Stimulated activated CD4-positive, alpha-beta T cell treated with anti-CD3 and anti-CD28 coated beads, TNF-alpha, amount 100 ng/mL, for 4 hours (primary cell): ENCODE results near the gene ASIC3.

Experiments
- DNase-seq, 3 experiments: peaks; one replicate each; pipeline ENCODE4 v3.0.0-alpha.2; 2020; ENCODE audit warnings: low read depth in 3 of 3

The ASIC3 gene

DNA sequence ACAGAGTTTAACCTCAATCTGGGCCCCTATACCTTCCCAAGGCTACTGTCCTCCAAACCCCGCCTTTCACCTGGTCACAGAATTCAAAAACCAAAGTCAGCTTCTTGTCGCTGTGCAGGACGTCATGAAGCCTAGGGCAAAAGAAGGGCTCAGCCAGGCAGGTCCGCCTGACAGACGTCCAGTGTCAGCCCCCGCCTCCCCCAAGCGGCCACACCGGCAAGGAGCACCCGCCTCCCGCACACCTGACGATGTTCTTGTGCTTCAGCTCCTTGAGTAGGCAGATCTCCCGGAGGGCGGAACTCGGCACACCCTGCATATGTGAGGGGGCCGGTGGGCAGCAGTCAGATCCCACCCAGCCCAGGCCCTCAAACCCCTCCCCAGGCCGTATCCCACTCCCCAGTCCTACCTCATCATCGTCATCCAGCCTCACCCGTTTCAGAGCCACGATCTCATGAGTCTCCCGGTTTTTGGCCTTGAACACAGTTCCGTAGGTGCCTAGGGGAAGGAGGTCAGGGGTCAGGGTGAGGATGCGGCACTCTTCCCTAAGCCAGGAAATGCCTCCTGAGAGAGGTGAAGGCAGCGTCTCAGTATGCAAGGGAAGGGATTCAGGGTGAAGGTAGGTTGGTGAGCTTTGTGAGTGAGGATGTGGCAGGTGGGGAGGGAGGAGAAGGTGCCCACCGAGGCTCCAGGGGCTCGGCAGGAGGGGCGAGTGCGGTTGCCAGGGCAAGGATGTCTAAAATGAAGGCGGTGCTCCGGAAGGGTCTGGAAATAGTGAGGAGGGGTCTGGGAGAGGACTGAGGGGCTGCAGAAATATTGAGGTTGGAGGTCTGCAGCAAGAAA is 8.6 kb downstream of the ASIC3 start:
- no peak for DNase-seq

DNA sequence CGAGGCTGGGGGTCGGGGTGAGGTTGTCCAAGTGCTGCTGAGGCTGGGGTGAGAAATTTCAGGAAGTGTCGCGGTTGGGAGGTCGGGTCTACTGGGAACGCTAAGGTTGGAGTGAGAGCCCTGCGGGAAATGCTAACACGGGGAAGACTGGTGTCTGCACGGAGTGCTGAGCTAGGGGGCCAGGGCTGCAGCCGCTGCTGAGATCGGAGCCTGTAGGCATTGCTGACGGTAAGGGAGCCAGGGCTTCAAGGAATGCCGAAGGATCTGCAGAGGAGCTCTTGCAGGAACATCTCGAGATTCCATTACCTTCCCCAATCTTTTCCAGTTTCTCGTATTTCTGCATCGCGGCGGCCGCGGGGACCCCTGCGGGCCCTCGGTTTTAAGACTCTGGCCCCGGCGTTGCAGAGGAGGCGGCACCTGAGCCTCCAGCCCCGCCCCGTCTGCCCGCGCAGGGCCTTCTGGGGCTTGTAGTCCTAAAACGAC is 9.2 kb downstream of the ASIC3 start, which contains the start of gene CDK5:
CDK5 (minus strand) TSS at position 392 of the 483 bp plus-strand sequence; CDS start at position 343, 49 bp downstream.
- DNase-seq: no peak

DNA sequence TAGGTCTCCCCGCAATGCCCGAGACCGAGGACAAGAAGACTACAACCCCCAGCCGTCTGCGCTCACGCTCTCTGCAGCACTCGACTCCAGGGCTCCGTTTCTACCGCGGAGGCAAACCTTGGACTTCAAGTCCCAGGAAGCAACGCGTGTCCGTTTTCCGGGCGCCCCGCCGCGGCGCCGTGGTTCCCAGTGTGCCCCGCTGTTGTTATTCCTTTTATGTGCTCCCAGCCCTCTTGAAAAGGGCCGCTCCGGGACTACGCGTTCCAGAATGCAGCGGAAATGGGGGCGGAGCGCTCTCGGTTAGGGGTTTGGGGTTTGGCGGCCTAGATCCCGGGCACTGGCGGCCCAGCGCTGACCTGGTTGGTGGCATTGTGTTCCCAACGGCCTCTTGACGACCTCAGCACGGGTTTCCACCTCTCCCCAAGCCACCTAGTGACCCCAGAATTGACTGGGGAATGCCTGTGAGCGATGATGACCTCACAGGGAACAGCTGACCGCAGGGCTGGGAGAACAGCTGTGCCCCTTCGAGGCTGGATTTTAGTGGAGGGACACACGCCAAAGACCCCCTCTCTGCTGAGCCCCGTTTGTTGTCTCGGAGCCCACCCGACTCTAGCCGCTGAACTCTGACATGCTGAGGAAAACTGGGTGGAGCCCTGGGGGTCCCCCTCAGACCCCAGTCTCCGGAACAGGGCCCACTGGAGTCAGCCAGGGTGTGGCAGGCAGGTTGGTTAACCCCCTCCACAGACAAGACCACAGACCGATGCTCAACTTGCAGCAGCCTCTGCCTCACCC is 9.9 kb downstream of the ASIC3 start:
- DNase-seq: peak; percentile 89 to 95 (median 95)

DNA sequence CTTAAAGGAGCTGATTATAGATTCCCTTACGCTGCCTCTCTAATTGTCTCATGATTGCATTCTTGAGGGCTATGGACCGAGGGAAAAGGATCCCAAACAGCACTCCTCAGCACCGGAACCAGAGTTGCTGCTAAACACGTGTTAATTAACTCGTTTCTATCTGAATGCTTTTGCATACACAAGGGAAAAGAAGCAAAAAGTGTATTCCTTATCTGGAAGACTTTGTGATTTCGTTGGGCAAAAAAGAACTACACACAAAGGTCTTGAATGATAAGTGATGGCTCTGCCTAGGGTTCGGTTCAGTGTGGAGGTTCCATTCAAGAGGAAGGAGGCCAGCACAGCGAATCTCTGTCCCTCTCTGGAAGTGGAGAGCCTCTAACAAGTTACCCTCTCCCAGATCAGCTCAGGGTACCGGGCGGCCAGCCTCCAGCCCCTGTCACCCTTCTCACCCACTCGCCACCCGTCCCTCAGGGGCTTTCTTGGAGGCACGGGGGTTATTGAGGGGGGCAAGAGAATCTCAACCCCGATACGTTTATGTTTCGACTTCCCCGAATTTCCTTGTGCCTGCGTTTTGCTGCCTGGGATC is 10.5 kb downstream of the ASIC3 start:
- DNase-seq: peak in 1 of 3 experiments; percentile 21

DNA sequence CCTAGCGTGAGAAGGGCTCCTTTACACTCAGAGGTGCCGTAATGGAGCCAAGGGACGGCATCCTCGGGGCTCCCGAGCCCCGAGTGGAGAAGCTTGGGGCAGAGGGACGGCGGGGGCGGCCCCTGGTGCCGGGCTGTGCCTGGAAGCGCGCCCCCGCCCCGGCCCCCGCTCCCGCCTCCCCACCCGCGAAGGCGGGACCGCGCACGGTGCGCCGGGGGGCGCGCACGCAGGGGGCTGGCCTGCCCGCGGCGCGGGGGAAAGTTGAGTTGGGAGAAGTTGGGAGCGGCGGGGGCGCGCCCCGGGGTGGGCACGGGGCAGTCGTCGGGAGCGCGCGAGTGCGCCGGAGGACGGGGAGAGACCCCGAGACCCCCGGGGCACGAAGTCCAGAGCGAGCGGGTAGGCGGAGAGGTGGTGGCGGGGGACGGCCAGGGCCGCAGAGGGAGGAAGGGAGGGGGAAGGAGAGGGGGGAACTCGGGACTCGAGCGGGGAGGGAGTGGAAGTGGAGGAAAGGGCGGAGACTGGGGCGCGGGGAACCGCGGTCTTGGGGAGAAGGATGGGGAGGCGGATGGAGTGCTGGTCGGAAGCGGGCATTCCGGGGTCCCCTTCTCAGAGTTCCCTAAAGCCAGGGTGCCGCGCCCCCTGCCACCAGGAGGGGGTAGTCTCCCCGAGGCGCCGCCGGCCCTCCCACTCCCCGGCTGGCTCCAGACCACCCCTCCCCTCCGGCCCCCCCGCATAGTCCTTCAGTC is 11.2 kb downstream of the ASIC3 start, which contains the start of gene SLC4A2:
SLC4A2 (plus strand) TSS at position 223 of the 746 bp plus-strand sequence. CDS start 2,399 bp downstream, outside the sequence.
- peak; percentile 57 to 59 (median 58) for DNase-seq

DNA sequence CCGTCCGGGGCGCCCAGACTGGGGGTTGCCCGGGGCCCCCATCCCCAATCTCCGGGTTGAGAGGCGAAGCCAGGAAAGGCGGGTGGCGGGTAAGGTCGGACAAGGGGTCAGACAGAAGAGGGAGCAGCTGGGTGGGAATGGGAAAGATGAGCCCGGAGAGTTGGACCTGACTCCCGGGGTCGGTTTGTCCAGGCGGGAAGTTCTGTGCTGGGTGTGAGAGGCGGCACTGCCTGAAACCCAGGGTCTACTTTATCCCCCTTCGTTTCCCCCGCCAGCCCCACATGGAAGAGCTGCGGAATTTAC is 11.7 kb downstream of the ASIC3 start:
- no peak for DNase-seq

DNA sequence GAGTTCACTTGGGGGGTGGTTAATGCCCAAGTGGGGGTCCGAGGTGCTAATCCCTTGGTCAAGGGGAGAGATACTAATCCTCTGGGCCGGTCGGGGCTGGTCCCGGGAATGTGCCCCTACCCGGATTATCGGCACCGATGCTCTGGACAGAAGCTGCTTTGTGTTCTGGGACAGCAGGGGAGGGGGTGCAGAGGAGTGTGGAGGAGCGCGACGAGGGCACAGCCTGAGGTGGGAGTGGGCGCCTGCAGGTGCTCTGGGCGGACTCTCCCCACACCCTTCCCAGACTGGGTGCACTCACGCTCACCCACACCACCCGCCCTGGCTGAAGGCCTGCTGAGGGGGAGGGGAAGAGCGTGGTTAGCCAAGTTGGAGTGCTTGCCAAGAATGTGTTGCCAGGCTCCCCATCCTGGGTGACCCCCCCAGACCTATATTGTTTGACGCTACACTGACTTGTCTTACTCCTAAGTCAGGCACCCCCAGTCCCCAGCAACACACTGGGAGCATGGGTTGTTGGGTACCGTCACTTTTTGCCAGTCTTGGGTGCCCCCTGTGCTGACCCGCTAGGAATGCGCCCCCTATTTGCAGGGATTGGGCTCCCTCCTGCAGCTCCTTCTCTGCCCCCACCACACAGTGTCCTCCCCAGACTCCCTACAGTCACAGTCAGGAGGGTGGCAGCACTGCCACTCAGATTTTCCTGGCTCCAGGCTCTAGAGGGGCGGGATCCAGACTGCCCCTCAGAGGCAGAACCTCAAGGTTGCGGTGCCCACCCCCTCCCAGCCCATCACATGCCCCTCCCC is 12.3 kb downstream of the ASIC3 start:
- no peak for DNase-seq

DNA sequence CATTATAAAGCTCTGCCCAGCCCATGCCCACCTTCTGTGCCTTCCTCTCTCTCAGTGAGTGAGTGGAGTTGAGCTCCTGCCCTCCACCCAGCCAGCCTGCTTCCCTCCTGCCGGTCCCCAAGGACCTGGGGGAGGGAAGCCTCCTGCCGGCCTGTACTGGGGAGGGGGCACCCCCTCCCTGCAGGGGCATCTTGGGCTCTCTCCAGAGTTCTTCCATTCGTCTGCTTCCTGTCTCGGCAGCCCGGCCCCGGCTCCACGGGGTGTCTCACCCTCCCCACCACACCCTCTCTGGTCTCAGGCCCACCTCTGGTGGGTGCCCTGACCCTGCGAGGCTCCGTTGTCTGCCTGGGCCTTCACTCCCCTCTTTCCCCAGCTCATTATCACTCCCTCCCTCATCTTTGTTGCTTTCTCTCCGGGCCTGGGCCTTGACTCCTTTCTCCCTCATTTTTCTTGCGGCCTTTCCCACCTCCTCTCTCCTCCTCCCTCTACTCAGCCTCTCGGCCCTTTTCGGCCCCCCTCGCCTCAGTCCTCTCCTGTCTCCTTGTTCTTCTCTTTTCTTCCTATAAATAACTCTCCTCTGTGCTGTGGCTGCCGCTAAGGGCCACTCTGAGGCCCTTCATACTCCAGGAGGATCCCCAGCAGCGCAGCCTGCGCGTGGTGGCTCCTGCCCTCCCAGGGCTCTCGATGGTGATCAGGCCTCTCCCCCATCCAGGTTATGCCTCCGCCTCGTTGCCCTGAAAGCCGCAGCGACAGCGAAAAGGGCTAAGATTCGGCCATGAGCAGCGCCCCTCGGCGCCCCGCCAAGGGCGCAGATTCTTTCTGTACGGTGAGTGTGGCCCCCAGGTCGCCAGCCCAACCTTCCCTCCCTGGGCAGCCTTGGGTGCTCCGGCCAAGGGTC is 13.1 kb downstream of the ASIC3 start:
- DNase-seq: no peak

DNA sequence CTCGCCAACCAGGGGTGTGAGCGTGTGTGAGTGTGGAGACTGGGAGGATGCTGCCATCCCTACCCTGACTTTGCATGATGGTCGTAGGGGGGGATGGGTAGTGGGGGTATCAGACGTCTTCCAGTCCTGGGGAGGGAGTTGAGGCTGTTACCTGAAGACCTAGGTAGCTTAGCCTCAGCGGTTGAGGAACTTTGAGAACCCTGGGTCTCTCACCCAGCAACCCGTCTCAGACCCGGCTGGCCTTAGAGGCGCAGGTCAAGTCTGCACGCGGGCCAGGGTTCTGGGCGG is 13.7 kb downstream of the ASIC3 start:
- no peak for DNase-seq

DNA sequence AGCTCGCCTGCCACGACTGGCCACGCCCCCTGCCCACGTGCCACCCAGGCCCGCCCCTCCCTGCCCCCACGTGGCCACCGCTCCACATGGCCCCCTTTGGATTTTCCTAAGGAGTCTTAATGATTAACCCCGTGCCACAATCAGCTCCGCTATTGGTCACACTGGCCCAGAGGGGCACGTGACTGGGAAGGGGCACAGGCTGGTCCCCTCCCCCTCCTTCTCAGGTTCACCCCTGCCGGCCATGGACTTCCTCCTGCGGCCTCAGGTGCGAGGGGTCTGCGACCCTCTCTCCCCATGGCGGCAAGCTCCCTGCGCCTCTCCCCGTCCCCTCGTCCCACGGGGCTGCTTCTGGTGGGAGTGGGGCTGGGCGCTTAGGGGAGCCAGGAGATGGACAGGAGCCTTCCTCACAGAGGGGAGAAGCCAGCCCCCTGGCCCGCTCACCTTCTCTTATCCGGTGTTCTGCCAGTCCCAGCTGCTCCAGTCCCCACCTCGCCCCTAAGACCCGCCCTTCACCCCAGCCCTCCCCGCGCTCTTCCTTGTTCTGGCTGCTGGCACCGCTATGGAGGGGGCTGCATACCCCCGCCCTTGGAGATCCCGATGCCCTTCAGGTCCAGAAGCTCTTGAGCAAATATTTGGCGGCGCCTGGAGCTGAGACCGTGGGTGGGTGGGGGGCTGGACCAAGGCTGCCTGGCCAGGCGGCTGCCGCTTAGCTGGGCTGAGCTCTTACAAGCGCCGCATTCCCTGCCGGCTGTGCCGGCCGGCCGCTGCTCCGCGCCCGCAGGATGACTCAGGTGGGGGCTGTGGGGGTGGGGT is 14.3 kb downstream of the ASIC3 start:
- DNase-seq: no peak

DNA sequence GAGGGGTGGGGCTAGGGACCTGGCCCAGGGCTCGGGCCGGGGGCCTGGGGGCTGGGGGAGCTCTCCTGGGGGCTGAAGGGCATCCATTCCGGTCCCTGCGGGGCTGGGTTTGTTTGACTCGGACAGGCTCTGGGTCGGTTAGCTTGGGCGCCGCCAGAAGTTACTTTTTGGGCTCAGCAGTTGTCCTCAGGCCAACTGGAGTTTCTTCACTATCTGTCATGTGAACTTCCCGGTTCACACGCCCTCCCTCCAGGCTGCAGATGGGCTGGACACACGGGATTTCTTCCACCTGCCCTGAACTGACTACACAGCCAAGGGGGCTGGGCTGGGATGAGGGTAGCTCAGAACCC is 14.9 kb downstream of the ASIC3 start:
- no peak for DNase-seq

DNA sequence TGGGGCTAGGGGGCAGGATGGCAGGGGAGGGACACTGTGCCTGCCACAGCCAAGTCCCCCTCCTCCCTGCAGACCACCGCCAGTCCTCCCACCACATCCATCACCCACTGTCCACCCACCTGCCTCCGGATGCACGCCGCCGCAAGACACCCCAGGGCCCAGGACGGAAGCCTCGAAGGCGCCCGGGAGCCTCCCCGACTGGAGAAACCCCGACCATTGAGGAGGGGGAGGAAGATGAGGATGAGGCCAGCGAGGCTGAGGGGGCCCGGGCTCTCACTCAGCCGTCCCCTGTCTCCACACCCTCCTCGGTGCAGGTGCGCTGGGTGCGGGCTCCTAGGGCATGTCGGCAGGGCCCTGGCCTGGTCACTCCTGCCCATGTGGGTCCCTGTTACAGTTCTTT is 16.1 kb downstream of the ASIC3 start:
- no peak for DNase-seq

DNA sequence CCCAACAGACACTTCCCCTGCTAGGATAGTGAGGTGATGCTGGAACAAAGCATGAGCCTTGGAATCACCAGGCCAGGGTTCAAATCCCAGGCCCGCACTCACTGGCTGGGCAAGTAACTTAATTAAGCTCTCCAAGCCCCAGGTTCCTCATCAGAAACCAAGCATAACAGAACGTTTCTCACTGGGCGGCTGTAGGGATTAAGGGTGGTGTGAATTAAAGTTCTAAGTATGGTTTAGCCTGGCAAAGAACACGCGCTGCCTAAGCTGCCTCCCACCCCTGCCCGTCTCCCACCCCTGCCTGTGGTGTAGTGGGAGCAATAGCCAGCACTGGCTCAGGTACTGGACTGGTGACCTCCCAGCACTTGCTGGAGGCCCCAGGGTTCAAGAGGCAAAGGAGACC is 16.7 kb downstream of the ASIC3 start:
- DNase-seq: no peak

DNA sequence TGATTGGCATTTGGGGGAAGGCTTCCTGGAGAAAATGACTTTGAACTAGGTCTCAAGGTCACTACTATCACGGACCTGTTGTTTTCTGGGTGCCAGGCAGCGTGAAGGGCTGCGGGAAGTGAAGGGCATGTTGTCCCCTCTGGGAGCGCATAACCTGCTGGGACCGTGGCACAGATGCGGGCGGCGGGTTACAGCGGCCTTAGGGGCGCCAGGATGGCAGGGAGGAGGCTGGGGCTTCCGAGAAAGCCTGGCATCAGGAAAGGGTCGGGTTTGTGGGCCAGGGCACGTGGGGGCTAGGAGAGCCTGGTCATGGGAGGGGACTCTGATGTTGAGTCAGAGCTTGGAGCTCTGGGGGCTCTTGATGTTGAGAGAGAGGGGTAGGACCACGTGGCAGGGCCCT is 17.2 kb downstream of the ASIC3 start:
- no peak for DNase-seq

DNA sequence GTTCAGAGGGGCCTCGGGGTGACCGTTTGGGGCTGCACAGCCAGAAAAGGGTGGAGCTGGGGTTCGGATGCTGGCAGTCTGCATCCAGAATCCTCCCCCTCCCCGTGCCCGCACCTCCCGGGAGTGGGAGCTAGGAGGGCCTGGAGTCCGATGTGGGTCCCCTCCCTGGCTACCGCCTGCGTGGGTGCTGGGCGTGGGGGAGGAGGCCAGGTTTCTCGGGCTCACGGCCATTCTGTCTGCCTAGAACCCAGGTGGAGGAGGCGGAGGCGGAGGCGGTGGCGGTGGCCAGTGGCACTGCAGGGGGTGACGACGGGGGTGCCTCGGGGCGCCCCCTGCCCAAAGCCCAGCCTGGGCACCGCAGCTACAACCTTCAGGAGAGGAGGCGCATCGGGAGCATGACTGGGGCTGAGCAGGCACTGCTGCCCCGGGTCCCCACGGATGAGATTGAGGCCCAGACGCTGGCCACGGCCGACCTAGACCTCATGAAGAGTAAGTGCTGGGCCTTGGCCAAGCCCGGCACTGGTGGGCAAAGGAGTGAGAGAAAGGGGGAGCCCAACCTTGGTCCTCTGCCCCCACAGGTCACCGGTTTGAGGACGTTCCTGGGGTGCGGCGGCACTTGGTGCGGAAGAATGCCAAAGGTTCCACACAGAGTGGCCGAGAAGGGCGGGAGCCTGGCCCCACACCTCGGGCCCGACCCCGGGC is 18.1 kb downstream of the ASIC3 start:
- no peak for DNase-seq

DNA sequence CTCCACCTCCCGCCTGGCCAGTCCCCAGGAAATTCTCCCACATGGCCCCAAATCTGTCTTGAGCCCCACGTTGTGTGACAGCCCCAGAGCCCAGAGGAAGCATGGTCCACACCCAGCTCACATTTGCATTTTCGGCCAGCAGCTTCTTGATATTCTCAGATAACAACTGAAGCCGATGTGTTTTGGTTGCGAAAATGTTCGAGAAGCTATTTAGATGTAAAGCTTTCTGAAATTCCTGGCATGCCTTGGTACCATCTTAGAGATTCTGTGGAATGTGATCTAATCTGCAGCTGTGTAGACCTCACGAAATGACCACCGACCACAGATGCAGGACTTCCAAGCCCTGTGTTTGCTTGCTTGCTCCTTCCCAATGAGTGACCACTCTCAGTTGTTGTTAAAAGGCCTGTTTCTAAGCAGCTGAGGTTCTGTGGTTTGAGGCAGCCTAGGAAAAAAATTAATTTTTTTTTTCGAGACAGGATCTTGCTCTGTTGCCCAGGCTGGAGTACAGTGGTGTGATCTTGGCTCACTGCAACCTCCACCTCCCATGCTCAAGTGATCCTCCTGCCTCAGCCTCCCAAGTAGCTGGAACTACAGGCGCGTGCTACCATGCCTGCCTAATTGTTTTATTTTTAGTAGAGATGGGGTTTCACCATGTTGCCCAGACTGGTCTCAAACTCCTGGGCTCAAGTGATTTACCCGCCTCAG is 19.9 kb downstream of the ASIC3 start:
- no peak for DNase-seq

DNA sequence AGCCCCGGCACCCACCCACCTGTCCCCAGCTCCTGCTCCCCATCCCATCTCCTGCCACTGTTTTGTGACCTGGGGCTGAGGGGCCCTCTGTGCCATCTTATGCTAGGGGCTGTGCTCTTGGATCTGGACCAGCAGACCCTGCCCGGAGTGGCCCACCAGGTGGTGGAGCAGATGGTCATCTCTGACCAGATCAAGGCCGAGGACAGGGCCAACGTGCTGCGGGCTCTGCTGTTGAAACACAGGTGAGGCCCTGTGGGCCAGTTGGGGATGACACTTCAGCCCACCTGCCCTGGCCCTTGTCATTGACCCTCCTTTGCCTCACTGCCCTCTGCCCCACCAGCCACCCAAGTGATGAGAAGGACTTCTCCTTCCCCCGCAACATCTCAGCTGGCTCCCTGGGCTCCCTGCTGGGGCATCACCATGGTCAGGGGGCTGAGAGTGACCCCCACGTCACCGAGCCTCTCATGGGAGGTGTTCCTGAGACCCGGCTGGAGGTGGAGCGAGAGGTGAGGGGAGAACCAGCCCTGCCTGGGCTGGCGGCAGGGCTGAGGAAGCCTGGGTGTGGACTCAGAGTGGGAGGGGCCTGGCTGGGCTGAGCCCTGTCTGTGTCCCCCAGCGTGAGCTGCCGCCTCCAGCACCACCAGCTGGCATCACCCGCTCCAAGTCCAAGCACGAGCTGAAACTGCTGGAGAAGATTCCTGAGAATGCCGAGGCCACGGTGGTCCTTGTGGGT is 21.7 kb downstream of the ASIC3 start:
- DNase-seq: no peak
